Type B pancreatic cell (in vitro differentiated cells): Measurements from ENCODE around the gene SMIM24. TPM values are rescaled to one million over a fixed set of nuclear protein-coding genes. Genes with fewer than 3 reads are reported as not detected.

Experiments used
- DNase-seq: peaks from one replicate; pipeline ENCODE4 v3.0.0; 2021; ENCODE audit warnings: mixed read lengths; ENCODE audit not compliant: unreplicated experiment; ENCODE audit errors: extremely low spot score
- H3K27ac Mint-ChIP-seq: 2 replicates; pipeline ENCODE4 v1.8.0; 2021; ENCODE audit warnings: mild to moderate bottlenecking, mixed read lengths
- H3K27me3 Mint-ChIP-seq: 2 replicates; pipeline ENCODE4 v1.8.0; 2021; ENCODE audit warnings: mixed read lengths
- H3K36me3 Mint-ChIP-seq: 2 replicates; pipeline ENCODE4 v1.8.0; 2021; ENCODE audit warnings: mixed read lengths
- H3K4me1 Mint-ChIP-seq: one replicate; pipeline ENCODE4 v1.8.0; 2021; ENCODE audit warnings: mixed read lengths; ENCODE audit not compliant: unreplicated experiment
- H3K4me3 Mint-ChIP-seq: 2 replicates; pipeline ENCODE4 v1.8.0; 2021; ENCODE audit warnings: mild to moderate bottlenecking, mixed read lengths
- H3K9me3 Mint-ChIP-seq: 2 replicates; pipeline ENCODE4 v1.8.0; 2021; ENCODE audit warnings: mixed read lengths
- total RNA-seq: library from RNA; stranded (reverse); gene quantifications from 2 replicates; pipeline ENCODE4 v1.2.1, GENCODE V29; 2021; ENCODE audit warnings: low replicate concordance
- TF ChIP-seq, protein P1 (sequence below): fragments of 200-600 bp; sonication (generic); conservative IDR thresholded peaks from 2 replicates; pipeline ENCODE4 v1.5.0; 2021; ENCODE audit warnings: antibody characterized with exemption, mild to moderate bottlenecking

SMIM24 gene
- total RNA-seq, 1 donor from 2014 or later, result 7.0 TPM

DNA sequence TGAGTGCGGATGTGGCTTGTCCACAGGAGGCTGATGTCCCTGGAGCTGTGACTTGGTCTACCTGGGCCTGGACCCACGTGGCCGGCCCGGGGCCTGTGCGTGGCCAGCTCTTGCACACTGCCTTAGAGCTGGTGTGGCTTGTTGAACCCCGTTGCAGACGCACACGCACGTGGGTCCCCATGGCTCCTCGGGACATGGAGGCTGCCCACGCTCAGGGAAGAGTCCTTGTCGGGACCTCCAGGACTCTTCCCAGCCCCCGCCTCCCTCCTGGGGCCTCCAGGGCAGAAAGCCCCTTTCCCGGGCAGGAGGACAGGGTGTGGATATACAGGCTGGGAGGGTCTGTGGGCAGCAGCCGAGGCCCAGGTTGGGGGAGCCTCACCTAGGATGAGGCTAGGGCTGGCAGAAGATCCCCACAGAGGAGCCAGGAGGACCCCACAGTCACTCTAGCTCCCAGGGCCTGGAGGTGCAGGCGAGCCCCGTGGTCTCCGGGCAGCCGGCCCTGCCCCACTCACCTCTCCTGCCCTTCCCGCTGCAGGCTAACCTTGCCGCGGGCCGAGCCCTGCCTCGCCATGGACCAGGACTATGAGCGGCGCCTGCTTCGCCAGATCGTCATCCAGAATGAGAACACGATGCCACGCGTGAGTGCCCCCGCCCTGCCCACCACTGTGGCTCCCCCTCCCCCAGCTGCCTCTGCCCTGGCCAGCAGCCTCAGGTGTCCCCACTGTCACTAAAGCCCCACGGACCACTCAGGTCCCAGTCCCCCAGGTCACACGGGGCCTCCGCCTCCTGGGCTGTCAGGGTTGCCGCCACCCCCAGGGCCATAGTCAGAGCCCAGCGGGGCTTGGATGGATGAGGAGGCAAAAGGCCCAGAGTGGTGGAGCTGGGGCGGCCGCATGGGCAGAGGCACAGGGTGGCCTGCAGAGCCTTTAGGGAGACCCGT is 42.4 kb upstream of the SMIM24 start:
- no peak overlapping the region for H3K27ac Mint-ChIP-seq
- TF ChIP-seq, protein P1, sequence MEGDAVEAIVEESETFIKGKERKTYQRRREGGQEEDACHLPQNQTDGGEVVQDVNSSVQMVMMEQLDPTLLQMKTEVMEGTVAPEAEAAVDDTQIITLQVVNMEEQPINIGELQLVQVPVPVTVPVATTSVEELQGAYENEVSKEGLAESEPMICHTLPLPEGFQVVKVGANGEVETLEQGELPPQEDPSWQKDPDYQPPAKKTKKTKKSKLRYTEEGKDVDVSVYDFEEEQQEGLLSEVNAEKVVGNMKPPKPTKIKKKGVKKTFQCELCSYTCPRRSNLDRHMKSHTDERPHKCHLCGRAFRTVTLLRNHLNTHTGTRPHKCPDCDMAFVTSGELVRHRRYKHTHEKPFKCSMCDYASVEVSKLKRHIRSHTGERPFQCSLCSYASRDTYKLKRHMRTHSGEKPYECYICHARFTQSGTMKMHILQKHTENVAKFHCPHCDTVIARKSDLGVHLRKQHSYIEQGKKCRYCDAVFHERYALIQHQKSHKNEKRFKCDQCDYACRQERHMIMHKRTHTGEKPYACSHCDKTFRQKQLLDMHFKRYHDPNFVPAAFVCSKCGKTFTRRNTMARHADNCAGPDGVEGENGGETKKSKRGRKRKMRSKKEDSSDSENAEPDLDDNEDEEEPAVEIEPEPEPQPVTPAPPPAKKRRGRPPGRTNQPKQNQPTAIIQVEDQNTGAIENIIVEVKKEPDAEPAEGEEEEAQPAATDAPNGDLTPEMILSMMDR, result no peak

DNA sequence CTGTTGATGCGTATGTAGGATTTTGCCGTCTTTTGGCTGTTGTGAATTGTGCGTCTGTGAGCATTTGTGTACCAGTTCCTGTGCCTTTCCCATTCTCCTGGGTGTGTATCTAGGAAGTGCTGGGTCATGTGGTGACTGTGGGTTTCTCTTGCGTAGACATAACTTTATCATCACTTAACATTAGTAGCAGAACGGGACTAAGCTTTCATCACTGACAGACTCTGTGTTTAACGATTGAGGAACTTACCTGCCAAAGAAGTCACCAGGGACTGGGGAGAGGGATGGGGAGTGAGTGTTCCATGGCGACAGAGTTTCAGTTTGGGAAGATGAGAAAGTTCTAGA is 40.8 kb upstream of the SMIM24 start:
- no peaks in the 10 kb centered on the region for H3K9me3 Mint-ChIP-seq
- peak overlapping the region; percentile 51 for H3K4me3 Mint-ChIP-seq
- DNase-seq, result no peak
- peaks cover 5% of the 10 kb centered on the region for H3K36me3 Mint-ChIP-seq
- no peaks in the 10 kb centered on the region for H3K4me1 Mint-ChIP-seq
- peak overlapping the region; percentile 97 for H3K27ac Mint-ChIP-seq
- no peaks in the 10 kb centered on the region for H3K27me3 Mint-ChIP-seq
- TF ChIP-seq, protein P1, result no peak

More for the DNA sequence above, 42.4 kb upstream of the SMIM24 start:
- no peak for DNase-seq
- Mint-ChIP-seq H3K36me3 (peaks cover 5% of the 10 kb centered on the region), H3K4me1 (no peaks in the 10 kb centered on the region), H3K27me3 (no peaks in the 10 kb centered on the region), H3K4me3 (no peak overlapping the region), H3K9me3 (no peaks in the 10 kb centered on the region)

DNA sequence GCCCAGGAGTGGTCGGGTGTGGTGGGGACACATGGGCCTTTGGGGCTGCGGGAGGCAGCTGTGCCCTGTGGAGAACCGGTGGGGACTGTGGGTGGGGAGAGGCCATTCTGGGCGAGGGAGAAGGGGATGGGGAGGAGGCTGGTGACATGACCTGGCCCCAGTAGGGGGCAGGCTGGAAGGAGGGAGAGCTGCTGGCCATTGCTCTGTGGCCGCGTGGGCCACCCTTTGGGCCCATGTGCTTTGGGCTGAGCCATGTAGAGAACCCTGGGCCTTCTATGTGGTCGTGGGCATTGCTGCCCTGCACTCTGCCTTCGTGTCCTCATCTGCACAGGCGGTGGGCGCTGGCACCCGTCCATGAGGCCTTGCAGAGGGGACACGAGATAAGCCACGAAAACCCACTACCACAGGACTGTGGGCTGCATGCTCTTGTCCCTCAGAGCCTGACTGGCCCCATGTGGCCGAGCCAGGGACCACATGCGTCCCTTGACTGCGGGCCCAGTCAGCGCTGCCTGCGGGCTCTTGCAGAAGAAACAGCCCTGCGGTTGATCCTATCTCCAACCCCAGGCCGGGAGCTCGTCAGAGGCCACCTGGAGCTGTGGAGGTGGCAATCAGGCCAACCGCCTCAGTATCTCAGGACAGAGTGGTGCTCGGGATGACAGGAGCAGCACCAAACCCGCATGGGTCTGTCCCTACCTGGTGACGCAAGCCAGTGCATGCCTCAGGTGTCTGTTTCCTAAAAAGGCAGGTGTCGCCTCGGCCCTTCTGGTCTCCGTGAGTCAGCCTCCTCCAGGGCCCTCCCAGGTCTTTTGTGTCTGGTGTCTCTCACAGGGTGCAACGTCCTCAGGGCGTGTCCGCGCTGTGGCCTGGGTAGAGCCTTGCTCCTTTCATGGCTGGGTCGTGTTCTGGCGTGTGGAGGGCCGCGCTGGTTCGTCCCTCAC is 40.1 kb upstream of the SMIM24 start:
- TF ChIP-seq, protein P1, result peak; percentile 22
- H3K27me3 Mint-ChIP-seq, result no peaks in the 10 kb centered on the region
- no peak for DNase-seq
- H3K27ac Mint-ChIP-seq, result peak overlapping the region; percentile 97
- H3K9me3 Mint-ChIP-seq, result no peaks in the 10 kb centered on the region
- no peaks in the 10 kb centered on the region for H3K4me1 Mint-ChIP-seq
- peak overlapping the region; percentile 51 for H3K4me3 Mint-ChIP-seq
- peaks cover 5% of the 10 kb centered on the region for H3K36me3 Mint-ChIP-seq

DNA sequence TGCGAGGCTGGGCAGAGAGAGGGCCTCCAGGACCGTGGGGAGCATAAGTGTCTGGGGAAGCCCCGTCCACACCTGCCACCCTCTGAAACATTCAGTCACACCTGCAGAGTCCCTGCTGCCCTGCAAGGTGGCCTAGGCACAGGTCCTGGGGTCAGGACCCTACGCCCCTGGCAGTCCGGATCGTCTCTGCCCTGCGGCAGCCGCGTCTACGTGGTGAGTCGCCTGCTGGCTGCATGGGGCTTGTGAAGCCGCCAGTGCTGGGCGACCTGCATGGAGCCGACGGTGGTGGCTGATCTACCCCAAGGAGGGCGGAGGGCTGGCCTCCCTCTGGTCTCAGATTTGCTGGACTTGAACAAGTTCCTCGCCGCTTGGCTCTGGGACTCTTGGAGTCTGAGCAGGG is 38.8 kb upstream of the SMIM24 start:
- H3K4me3 Mint-ChIP-seq, result no peak overlapping the region
- DNase-seq, result no peak
- no peaks in the 10 kb centered on the region for H3K4me1 Mint-ChIP-seq
- TF ChIP-seq, protein P1, result no peak
- H3K9me3 Mint-ChIP-seq, result no peaks in the 10 kb centered on the region
- no peak overlapping the region for H3K27ac Mint-ChIP-seq
- peaks cover 5% of the 10 kb centered on the region for H3K36me3 Mint-ChIP-seq
- no peaks in the 10 kb centered on the region for H3K27me3 Mint-ChIP-seq

DNA sequence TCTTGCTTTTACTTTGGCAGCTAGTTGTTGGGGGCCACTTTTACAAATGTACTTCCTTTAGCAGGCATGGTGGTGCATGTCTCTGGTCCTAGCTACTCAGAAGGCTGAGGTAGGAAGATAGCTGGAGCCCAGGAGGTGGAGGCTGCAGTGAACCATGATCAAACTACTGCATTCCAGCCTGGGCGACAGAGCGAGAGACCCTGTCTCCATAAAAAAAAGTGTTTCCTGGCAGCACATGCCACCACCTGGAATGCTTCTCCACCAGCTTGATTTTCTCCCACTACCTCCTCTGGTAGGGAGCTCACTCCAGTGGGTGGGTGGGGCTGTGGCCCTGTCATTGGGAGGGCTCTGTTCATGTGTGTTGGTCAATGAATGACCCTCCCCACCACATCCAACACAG is 38.3 kb upstream of the SMIM24 start:
- Mint-ChIP-seq H3K4me1 (no peaks in the 10 kb centered on the region), H3K4me3 (no peak overlapping the region), H3K36me3 (peaks cover 5% of the 10 kb centered on the region)

More for the DNA sequence above, 38.3 kb upstream of the SMIM24 start:
- TF ChIP-seq, protein P1, result no peak
- Mint-ChIP-seq H3K27me3 (no peaks in the 10 kb centered on the region), H3K9me3 (no peaks in the 10 kb centered on the region), H3K27ac (no peak overlapping the region)
- no peak for DNase-seq
